Activated naive CD8-positive, alpha-beta T cell treated with anti-CD3 and anti-CD28 coated beads, Interleukin-2, amount 10 ng/mL, durations not matched to agents 7 days and 5 days (primary cell): ENCODE results near the gene RAB3A. TPM values are rescaled to one million over a fixed set of nuclear protein-coding genes. Genes with fewer than 3 reads are reported as not detected.
A peak's percentile ranks its signal among the peaks of the same experiment; 100 is the strongest.

Experiments
- ATAC-seq: fragments of 150-1000 bp; cut with Tn5 transposase; one replicate; pipeline ENCODE4 v1.10.0; 2021; ENCODE audit warnings: low read depth, moderate library complexity
- POLR2A ChIA-PET: fragments of 350-600 bp; sonication (Branson Sonifier 250); formaldehyde crosslinking; loops from one replicate; lab custom pipeline; 2021; ENCODE audit warnings: antibody characterized with exemption; lab: Charles Lee
- DNase-seq: peaks from one replicate; pipeline ENCODE4 v3.0.0; 2021
- H3K27ac Mint-ChIP-seq: one replicate; pipeline ENCODE4 v1.8.0; 2022; ENCODE audit warnings: mild to moderate bottlenecking, mixed read lengths
- H3K27me3 Mint-ChIP-seq: one replicate; pipeline ENCODE4 v1.8.0; 2022; ENCODE audit warnings: mild to moderate bottlenecking, moderate library complexity, mixed read lengths
- H3K36me3 Mint-ChIP-seq: one replicate; pipeline ENCODE4 v1.8.0; 2021; ENCODE audit warnings: mild to moderate bottlenecking, mixed read lengths
- H3K4me1 Mint-ChIP-seq: one replicate; pipeline ENCODE4 v1.8.0; 2021; ENCODE audit warnings: mixed read lengths
- H3K4me3 Mint-ChIP-seq: one replicate; pipeline ENCODE4 v1.8.0; 2022; ENCODE audit warnings: mild to moderate bottlenecking, moderate library complexity, mixed read lengths
- H3K9me3 Mint-ChIP-seq: one replicate; pipeline ENCODE4 v1.8.0; 2021; ENCODE audit warnings: mixed read lengths
- total RNA-seq, 2 experiments: library from RNA; stranded (reverse); gene quantifications; one replicate each; pipeline ENCODE4 v1.2.3, GENCODE V29; 2021

Gene RAB3A
- total RNA-seq, 2 experiments from 2014 or later = 3.0 to 6.1 TPM

DNA sequence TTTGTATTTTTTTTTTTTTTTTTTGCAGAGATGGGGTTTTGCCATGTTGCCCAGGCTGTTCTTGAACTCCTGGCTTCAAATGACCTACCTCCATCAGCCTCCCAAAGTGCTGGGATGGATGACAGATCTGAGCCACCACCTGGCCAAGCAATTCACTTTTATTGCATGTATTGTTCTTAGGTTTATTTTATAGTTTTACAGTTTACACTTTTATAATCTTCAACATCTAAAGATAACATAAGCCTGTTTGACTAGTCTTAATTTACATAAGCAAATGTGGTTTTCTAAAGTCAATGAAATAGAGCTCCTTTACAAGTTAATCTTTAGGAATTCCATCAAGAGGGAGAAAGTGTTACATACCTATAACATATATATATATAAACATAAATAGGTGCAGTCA, 20.3 kb downstream of the RAB3A start:
- DNase-seq = no peak
- ATAC-seq = no peak
- no peaks in the 10 kb centered on the region for H3K27me3 Mint-ChIP-seq
- H3K4me3 Mint-ChIP-seq = no peak overlapping the region
- POLR2A ChIA-PET = interaction anchor here (0.7 kb wide), 1 partner anchor 9 kb away, joined by 3 read pairs; the partner anchor contains the start of gene IFI30
- no peak overlapping the region for H3K27ac Mint-ChIP-seq
- H3K36me3 Mint-ChIP-seq = peaks cover 3% of the 10 kb centered on the region
- no peaks in the 10 kb centered on the region for H3K4me1 Mint-ChIP-seq
- H3K9me3 Mint-ChIP-seq = no peaks in the 10 kb centered on the region

DNA sequence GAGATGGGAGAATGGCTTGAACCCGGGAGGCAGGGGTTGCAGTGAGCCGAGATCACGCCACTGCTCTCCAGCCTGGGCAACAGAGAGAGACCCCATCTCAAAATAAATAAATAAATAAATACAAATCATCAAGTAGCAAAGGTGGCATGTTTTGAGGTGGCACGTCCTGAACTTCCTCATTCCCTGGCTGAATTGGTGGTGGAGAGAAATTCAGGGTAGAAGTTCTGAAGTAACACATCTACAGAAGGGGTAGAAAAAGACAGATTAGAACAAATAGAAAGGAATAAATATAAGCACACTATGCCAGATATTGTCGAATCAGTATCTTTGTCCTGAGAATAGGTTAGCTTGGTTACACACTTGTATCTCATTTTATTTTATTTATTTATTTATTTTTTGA, 23.9 kb downstream of the RAB3A start:
- no peak overlapping the region for H3K4me3 Mint-ChIP-seq
- POLR2A ChIA-PET = interaction anchor here (1.2 kb wide), 1 partner anchor 70 kb away, joined by 4 read pairs; no protein-coding TSS in a partner anchor
- H3K36me3 Mint-ChIP-seq = peaks cover 18% of the 10 kb centered on the region
- peaks cover 11% of the 10 kb centered on the region for H3K4me1 Mint-ChIP-seq
- no peak for DNase-seq
- H3K27me3 Mint-ChIP-seq = no peaks in the 10 kb centered on the region
- no peaks in the 10 kb centered on the region for H3K9me3 Mint-ChIP-seq
- no peak overlapping the region for H3K27ac Mint-ChIP-seq
- no peak for ATAC-seq

DNA sequence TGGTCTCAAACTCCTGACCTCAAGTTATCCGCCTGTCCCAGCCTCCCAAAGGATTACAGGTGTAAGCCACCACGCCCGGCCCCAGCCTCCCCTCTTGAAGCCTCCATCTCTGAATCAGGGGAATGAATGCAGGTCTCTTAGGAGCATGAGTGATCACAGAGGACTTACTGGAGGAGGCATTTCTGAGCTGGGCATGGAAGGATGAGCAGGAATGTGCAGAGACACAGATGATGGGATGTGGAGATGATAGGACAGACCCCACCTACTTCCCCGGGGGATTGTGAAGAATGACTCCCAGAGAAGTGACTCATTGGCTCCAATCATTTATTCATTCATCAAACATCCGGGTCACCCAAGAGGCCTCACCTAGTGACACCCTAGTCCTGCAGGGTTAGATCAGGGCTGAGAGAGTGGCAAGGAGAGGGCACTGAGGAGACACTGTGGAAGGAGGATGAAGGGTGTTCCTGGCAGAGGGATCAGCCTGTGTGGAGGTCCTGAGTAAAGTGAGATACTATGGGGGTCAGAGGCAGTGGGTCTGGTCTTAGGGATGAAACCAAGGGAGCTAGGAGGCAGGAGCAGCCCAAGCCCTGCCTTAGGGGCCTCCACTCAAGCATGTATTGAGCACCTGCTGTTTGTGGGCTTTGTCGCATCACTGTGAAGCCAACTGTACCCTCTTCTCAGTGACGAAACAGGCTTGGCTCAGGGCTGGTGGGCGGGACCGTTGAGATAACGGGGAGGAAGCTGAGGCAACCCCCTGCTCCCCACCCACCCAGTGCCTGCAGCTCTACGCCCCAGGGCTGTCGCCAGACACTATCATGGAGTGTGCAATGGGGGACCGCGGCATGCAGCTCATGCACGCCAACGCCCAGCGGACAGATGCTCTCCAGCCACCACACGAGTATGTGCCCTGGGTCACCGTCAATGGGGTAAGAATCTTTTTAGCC, 27.2 kb downstream of the RAB3A start:
- Mint-ChIP-seq H3K4me3 (no peak overlapping the region), H3K27ac (no peak overlapping the region), H3K36me3 (peaks cover 18% of the 10 kb centered on the region), H3K9me3 (no peaks in the 10 kb centered on the region), H3K27me3 (no peaks in the 10 kb centered on the region), H3K4me1 (peaks cover 28% of the 10 kb centered on the region)
- no peak for DNase-seq
- POLR2A ChIA-PET = interaction anchor here (0.7 kb wide), 1 partner anchor 16 kb away, joined by 3 read pairs; the partner anchor contains the start of gene MPV17L2
- no peak for ATAC-seq

DNA sequence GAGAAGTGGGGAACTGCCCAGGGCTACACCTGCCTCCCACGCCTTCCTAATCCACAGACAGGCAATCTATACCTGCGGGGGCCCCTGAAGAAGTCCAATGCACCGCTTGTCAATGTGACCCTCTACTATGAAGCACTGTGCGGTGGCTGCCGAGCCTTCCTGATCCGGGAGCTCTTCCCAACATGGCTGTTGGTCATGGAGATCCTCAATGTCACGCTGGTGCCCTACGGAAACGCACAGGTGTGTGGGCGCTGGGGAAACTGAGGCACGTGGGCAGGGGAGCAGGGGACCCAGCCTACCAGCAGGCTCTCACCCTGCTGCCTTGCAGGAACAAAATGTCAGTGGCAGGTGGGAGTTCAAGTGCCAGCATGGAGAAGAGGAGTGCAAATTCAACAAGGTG, 28.9 kb downstream of the RAB3A start:
- peaks cover 28% of the 10 kb centered on the region for H3K4me1 Mint-ChIP-seq
- H3K9me3 Mint-ChIP-seq = no peaks in the 10 kb centered on the region
- DNase-seq (no peak), ATAC-seq (no peak)
- POLR2A ChIA-PET = interaction anchor here (1.4 to 1.9 kb wide), 4 partner anchors 14 to 106 kb away, joined by 3 to 9 read pairs (median 6); partner anchors contain the start of genes JUND and MPV17L2
- H3K4me3 Mint-ChIP-seq = peak overlapping the region; percentile 87
- H3K27ac Mint-ChIP-seq = no peak overlapping the region
- H3K36me3 Mint-ChIP-seq = peaks cover 18% of the 10 kb centered on the region
- H3K27me3 Mint-ChIP-seq = no peaks in the 10 kb centered on the region

DNA sequence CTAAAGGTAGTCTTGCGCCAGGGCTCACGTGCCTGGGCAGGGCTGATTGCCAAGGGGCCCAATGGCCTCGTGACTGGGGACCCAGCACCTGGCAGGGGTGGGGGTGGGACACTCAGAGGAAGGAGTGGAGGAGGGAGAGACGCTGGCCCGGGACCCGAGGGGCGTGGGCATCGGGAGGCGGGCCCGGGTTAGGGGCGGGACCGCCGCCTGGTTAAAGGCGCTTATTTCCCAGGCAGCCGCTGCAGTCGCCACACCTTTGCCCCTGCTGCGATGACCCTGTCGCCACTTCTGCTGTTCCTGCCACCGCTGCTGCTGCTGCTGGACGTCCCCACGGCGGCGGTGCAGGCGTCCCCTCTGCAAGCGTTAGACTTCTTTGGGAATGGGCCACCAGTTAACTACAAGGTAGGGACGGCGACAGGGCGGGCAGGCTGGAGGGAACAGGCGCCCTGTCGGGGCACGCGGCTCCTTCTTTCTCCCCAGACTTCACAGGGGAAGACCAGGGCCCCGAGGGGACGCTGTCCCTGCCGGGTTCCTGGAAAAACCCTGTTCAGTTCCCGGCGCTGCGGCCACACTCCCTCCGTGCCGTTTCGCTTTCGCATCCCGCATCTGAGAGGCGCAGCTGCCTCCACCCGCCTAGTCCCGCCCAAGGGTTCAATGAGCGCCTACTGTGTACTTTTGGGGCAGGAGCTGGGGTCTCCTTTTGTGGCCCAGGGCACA, 30.1 kb downstream of the RAB3A start, which contains the start of gene IFI30:
Gene IFI30, plus strand, starts transcription at position 242 of the 717 bp plus-strand sequence. Its CDS starts 29 bp downstream, at position 271.
- POLR2A ChIA-PET = interaction anchor here (0.6 to 1.9 kb wide), 8 partner anchors 10 to 108 kb away, joined by 3 to 9 read pairs (median 4); partner anchors contain the start of genes JUND and MPV17L2
- peak; percentile 80 for DNase-seq
- Mint-ChIP-seq H3K27me3 (no peaks in the 10 kb centered on the region), H3K4me1 (peaks cover 28% of the 10 kb centered on the region), H3K27ac (peak within 1 kb of the TSS; percentile 86), H3K9me3 (no peaks in the 10 kb centered on the region), H3K4me3 (peak within 1 kb of the TSS; percentile 87), H3K36me3 (peaks cover 16% of the 10 kb centered on the region)
- peak; percentile 72 for ATAC-seq

DNA sequence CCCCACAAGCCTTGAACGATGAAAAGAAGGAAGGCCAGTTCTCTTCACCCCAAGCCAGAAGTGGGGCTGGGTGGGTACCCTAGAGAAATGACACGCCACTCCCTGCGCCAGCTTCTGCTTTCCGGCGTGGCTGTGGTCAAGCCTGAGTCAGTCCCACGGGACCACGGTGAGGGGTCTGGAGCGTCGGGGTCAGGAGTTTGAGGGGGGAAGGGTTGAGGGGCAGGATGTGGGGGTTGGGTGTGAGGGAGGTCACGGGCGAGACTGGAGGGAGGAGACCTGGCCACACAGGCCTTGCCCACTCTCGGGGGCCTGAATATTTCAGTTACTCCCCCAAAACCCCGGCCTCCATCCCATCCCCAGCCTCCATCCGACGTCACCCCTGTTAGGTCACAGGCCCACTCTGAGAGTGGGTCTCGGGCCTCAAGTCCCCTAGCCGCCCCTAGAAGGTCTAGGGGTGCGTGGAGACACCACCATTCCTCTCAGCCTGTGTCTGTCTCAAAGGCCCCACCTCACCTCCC, 30.7 kb downstream of the RAB3A start:
- no peak for ATAC-seq
- Mint-ChIP-seq H3K27ac (peak overlapping the region; percentile 86), H3K9me3 (no peaks in the 10 kb centered on the region), H3K36me3 (peaks cover 16% of the 10 kb centered on the region), H3K4me1 (peaks cover 32% of the 10 kb centered on the region), H3K4me3 (peak overlapping the region; percentile 87), H3K27me3 (no peaks in the 10 kb centered on the region)
- POLR2A ChIA-PET = interaction anchor here (0.7 kb wide), 1 partner anchor 240 kb away, joined by 4 read pairs; the partner anchor contains the start of gene CCDC124
- no peak for DNase-seq

DNA sequence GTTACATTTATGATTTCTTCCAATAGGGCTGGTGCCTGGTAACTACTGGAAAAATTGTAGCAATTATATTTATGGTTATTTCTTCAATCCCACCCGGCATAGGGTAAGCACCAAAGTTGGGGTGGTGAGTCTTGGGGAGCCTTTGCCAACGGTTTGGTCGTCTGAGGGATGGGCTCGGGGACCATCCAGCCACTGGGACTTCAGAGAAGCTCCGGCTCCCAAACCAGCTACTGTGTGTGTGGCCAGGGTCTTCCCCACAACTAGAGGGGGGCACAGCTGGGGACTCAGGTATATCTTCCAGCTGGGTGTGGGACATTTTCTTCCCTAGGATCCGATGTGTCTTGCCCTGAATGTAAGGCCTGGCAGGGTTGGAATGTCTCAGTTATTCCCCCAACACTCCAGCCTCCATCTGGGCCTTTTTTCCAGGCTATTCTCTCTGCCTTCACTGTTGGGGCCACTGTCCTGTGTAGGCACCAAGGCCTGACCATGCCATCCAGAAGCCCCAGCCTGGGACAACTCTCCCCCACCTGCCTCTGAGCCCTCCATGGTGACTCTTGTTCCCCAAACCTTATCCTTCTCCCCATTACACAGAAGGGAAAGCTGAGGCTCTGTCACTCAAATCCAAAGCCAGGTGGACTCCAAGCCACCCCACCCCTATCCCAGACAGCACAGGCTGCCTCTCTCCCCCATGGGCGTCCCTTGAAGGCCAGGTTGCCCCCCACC, 31.4 kb downstream of the RAB3A start:
- peak overlapping the region; percentile 54 for H3K4me3 Mint-ChIP-seq
- POLR2A ChIA-PET = interaction anchor here (0.6 to 0.7 kb wide), 2 partner anchors 240 to 317 kb away, joined by 3 to 4 read pairs; partner anchors contain the start of gene CCDC124
- peaks cover 32% of the 10 kb centered on the region for H3K4me1 Mint-ChIP-seq
- DNase-seq (no peak), ATAC-seq (no peak)
- peak overlapping the region; percentile 70 for H3K27ac Mint-ChIP-seq
- H3K27me3 Mint-ChIP-seq = no peaks in the 10 kb centered on the region
- peaks cover 16% of the 10 kb centered on the region for H3K36me3 Mint-ChIP-seq
- H3K9me3 Mint-ChIP-seq = no peaks in the 10 kb centered on the region

DNA sequence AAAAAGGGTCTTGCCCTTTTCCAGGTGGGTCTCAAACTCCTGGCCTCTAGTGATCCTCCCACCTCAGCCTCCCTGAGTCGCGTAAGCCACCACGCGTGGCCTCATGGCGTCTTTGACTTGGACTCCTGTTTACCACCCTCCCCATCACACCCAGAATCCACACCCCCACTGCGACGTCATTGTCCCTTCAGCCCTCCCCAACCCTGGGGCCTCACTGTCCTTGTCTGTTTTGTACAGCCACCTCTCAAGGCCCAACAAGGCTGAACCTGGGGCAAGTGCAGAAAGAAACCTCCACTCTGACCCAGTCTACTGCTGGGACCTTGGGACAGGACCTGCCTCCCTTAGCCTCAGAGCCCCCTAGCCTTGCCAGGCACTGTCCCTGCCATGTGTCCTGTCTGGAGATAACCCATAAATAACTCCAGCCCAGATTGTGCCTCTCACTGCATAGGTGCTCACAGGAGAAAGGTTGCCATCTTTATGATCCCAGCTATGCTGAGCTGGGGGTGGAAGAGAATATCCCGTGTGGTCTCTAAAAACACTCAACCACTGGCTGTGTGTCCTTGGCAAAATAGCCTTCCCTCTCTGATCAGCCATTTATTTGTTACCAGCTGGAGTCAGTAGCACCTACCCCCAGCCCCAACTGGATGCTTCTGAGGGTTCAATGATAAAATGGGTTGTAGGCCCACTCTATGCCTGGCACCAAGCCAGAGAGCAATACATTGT, 32.1 kb downstream of the RAB3A start:
- Mint-ChIP-seq H3K27ac (no peak overlapping the region), H3K36me3 (peaks cover 12% of the 10 kb centered on the region), H3K4me1 (peaks cover 30% of the 10 kb centered on the region), H3K9me3 (no peaks in the 10 kb centered on the region), H3K27me3 (no peaks in the 10 kb centered on the region), H3K4me3 (no peak overlapping the region)
- DNase-seq (no peak), ATAC-seq (no peak)
- POLR2A ChIA-PET = interaction anchor here (0.7 kb wide), 1 partner anchor 51 kb away, joined by 5 read pairs; no protein-coding TSS in a partner anchor

DNA sequence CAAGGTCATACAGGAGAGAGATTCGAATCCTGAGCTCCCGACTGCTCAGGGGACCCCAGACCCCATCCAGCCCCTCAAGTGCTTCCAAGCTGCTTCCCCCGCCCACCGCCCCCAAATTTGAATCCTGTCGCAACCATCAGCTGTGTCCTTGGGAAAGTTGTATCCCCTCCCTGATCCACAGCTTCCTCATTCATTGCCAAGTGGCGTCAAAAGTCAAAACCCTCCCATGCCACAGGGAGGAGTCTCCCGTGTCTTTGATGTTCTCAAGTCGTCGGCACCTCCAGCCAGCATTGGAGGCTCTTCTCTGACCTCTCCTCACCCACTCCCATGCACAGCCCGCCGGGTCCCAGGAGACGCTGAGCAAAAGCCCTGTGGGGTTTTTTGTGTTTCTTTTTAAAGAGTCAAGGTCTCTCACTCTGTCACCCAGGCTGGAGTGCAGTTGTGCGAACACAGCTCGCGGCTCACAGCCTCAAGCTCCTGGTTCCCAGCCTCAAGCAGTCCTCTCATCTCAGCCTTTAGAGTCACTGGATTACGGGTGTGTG, 33.1 kb downstream of the RAB3A start:
- Mint-ChIP-seq H3K36me3 (peaks cover 5% of the 10 kb centered on the region), H3K9me3 (no peaks in the 10 kb centered on the region), H3K4me3 (no peak overlapping the region), H3K27ac (no peak overlapping the region), H3K27me3 (no peaks in the 10 kb centered on the region), H3K4me1 (peaks cover 25% of the 10 kb centered on the region)
- DNase-seq (no peak), ATAC-seq (no peak)
- POLR2A ChIA-PET = interaction anchor here (0.7 to 1.0 kb wide), 2 partner anchors 50 to 111 kb away, joined by 3 to 5 read pairs; partner anchors contain the start of gene JUND

DNA sequence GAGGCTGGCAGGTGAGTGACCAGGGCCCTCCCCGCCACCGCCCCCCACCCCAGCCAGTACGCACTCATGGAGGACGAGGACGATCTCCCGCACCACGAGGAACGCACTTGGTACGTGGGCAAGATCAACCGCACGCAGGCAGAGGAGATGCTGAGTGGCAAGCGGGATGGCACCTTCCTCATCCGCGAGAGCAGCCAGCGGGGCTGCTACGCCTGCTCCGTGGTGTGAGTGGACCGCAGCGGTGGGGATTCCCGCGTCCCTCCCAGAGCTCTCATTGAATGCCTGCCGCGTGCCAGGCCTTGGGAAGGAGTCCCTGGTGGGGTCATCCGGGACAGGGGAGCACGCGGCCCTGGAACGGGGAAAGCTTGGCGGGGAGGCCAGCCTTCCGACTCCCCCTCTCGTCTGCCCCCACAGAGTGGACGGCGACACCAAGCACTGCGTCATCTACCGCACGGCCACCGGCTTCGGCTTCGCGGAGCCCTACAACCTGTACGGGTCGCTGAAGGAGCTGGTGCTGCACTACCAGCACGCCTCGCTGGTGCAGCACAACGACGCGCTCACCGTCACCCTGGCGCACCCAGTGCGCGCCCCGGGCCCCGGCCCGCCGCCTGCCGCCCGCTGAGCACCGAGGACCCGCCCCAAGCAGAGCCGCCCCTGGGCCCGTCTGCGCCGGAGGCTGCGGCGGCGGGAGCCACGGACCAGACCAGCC, 35.0 kb downstream of the RAB3A start:
- ATAC-seq (no peak), DNase-seq (no peak)
- Mint-ChIP-seq H3K27ac (no peak overlapping the region), H3K9me3 (no peaks in the 10 kb centered on the region), H3K27me3 (no peaks in the 10 kb centered on the region), H3K4me1 (peaks cover 12% of the 10 kb centered on the region), H3K36me3 (no peaks in the 10 kb centered on the region), H3K4me3 (no peak overlapping the region)
- POLR2A ChIA-PET = no interaction called here

DNA sequence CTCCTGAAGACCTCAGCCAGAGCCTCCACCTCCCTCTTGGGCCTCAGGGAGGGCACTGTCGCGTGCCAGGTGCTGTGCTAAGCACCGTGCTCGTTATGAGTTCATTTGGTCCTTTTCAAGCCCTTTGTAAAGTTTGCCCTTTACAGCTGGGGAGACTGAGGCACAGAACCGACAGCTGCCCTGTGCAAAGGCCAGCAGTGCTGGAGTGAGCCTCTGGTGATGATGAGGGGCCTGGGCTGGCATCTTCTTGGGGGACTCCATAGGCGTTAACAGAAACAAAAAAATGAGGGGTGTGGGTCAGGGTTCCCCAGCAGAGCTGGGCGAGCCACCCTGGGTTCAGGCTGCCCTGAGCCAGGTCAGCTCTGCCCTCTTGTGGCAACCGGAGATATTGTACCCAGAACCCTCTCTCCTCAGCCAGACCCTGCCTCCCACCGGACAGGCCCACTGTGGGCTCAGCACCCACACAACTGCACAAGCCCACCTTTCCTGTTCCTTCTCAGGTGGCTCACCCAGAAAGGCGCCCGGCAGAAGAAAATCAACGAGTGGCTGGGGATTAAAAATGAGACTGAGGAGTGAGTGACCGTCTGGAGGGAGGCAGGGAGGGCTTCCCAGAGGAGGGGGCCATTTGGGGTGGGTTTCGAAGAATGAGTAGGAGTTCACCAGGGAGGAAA, 35.7 kb downstream of the RAB3A start:
- POLR2A ChIA-PET = interaction anchor here (0.5 to 0.6 kb wide), 2 partner anchors 8 to 11 kb away, joined by 3 to 5 read pairs; no protein-coding TSS in a partner anchor
- H3K27ac Mint-ChIP-seq = no peak overlapping the region

More for the DNA sequence above, 35.7 kb downstream of the RAB3A start:
- H3K9me3 Mint-ChIP-seq = no peaks in the 10 kb centered on the region
- H3K27me3 Mint-ChIP-seq = no peaks in the 10 kb centered on the region
- peaks cover 9% of the 10 kb centered on the region for H3K4me1 Mint-ChIP-seq
- no peak overlapping the region for H3K4me3 Mint-ChIP-seq
- H3K36me3 Mint-ChIP-seq = no peaks in the 10 kb centered on the region
- peak; percentile 88 for ATAC-seq
- peak; percentile 69 for DNase-seq
